ENCODE measurements around the gene ZNF683. TPM values are rescaled to one million over a fixed set of nuclear protein-coding genes. Genes with fewer than 3 reads are reported as not detected.
"Not testable (repeated sequence)": the region's sequence is repeated elsewhere in the genome, so short reads cannot be mapped to it uniquely, and the experiment has no call there.

Gene ZNF683
- total RNA-seq, 2 donors from 2014 or later, result 0.47 TPM; not detected in 1

- Histone ChIP-seq H3K9me3 (no peaks in the 10 kb centered on the region), H3K27me3 (no peaks in the 10 kb centered on the region), H3K27ac (peak overlapping the region; percentile 4), H3K9ac (ENCODE audit: low read depth in 2 of 2, low read length in 2 of 2) (no peak overlapping the region), H3K36me3 (no peaks in the 10 kb centered on the region), H3K4me1 (peaks cover 6% of the 10 kb centered on the region), H3K4me3 (no peak overlapping the region)
- DNase-seq, result peak; percentile 38
- no peak for TF ChIP-seq CTCF (IDR thresholded peaks at IDR 0.05)
- intact Hi-C loops (cut with DNase I), result no loop called here
Observed at GRCh38 chr1:26378088-26378878, 5.7 kb upstream of the ZNF683 start.

GRCh38 chr1:26376050-26376449 lies 3.5 kb upstream of the ZNF683 start:
- no peak for DNase-seq
- intact Hi-C loops (cut with DNase I), result no loop called here
- Histone ChIP-seq H3K9ac (ENCODE audit: low read depth in 2 of 2, low read length in 2 of 2) (no peak overlapping the region), H3K9me3 (no peaks in the 10 kb centered on the region), H3K27me3 (no peaks in the 10 kb centered on the region), H3K4me3 (no peak overlapping the region), H3K36me3 (no peaks in the 10 kb centered on the region), H3K27ac (no peak overlapping the region), H3K4me1 (peaks cover 6% of the 10 kb centered on the region)
- TF ChIP-seq CTCF (IDR thresholded peaks at IDR 0.05), result no peak

GRCh38 chr1:26375081-26375480 lies 2.5 kb upstream of the ZNF683 start:
- Histone ChIP-seq H3K9me3 (no peaks in the 10 kb centered on the region), H3K9ac (ENCODE audit: low read depth in 2 of 2, low read length in 2 of 2) (no peak overlapping the region), H3K36me3 (no peaks in the 10 kb centered on the region), H3K4me3 (no peak overlapping the region), H3K4me1 (peaks cover 6% of the 10 kb centered on the region), H3K27me3 (no peaks in the 10 kb centered on the region), H3K27ac (no peak overlapping the region)
- TF ChIP-seq CTCF (IDR thresholded peaks at IDR 0.05), result no peak
- intact Hi-C loops (cut with DNase I), result no loop called here
- no peak for DNase-seq

- H3K27me3 ChIP-seq; H3K9me3 ChIP-seq; H3K4me1 ChIP-seq; DNase-seq; H3K27ac ChIP-seq; H3K4me3 ChIP-seq; intact Hi-C loops (cut with DNase I); H3K9ac ChIP-seq (ENCODE audit: low read depth in 2 of 2, low read length in 2 of 2); H3K36me3 ChIP-seq: not testable (repeated sequence)
Observed at GRCh38 chr1:26374361-26374760, 1.8 kb upstream of the ZNF683 start.

- Histone ChIP-seq H3K9me3 (no peaks in the 10 kb centered on the region), H3K36me3 (no peaks in the 10 kb centered on the region), H3K4me1 (peaks cover 6% of the 10 kb centered on the region), H3K27ac (no peak overlapping the region), H3K27me3 (no peaks in the 10 kb centered on the region), H3K4me3 (no peak overlapping the region), H3K9ac (ENCODE audit: low read depth in 2 of 2, low read length in 2 of 2) (no peak overlapping the region)
- no peak for TF ChIP-seq CTCF (IDR thresholded peaks at IDR 0.05)
- intact Hi-C loops (cut with DNase I), result no loop called here
- DNase-seq, result no peak
Observed at GRCh38 chr1:26373789-26374188, 1.2 kb upstream of the ZNF683 start.

GRCh38 chr1:26373281-26373680 lies 731 bp upstream of the ZNF683 start:
- Histone ChIP-seq H3K9me3 (no peaks in the 10 kb centered on the region), H3K9ac (ENCODE audit: low read depth in 2 of 2, low read length in 2 of 2) (no peak overlapping the region), H3K27ac (no peak overlapping the region), H3K27me3 (no peaks in the 10 kb centered on the region), H3K36me3 (no peaks in the 10 kb centered on the region), H3K4me3 (no peak overlapping the region), H3K4me1 (peaks cover 1% of the 10 kb centered on the region)
- TF ChIP-seq CTCF (IDR thresholded peaks at IDR 0.05), result no peak
- intact Hi-C loops (cut with DNase I), result no loop called here
- DNase-seq, result no peak
